ENCODE measurements around the gene ABTB2. TPM values are rescaled to one million over a fixed set of nuclear protein-coding genes. Genes with fewer than 3 reads are reported as not detected.

The ABTB2 gene
- total and polyA plus RNA-seq, 9 of the 15 experiments (the other 6 are each of a cell fraction or from before 2014, with no cell fraction given) = 0.03 to 0.18 (median 0.12) TPM; not detected in 2

GRCh38 chr11:34268906-34269430 is 88.8 kb downstream of the ABTB2 start:
- no peak overlapping the region; a peak in 1 of 4 replicates for H3K9ac ChIP-seq (ENCODE audit: insufficient read depth in 1 of 2, low read depth in 2 of 2, low read length in 2 of 2)
- intact Hi-C loops (cut with micrococcal nuclease) = no loop called here
- H3K27ac ChIP-seq (ENCODE audit: extremely low read depth, low read depth, low read length) = no peak overlapping the region
- H3K79me2 ChIP-seq (ENCODE audit: control insufficient read depth, insufficient read depth, low read length) = no peaks in the 10 kb centered on the region
- 0% methylated on average over 6 of the region's 6 CpGs for WGBS (ENCODE audit: insufficient coverage, low coverage, missing lambda C conversion rate)
- no peaks in the 10 kb centered on the region for H3K9me1 ChIP-seq (ENCODE audit: control insufficient read depth, insufficient read depth, low read length)
- TF ChIP-seq GATA2 (CRISPR knock-in tag; IDR thresholded peaks at IDR 0.05) (no peak), SMAD4 (CRISPR knock-in tag; conservative IDR thresholded peaks at IDR 0.05) (no peak), SRF (CRISPR knock-in tag; IDR thresholded peaks at IDR 0.05) (no peak), CTCF (IDR thresholded peaks at IDR 0.05 in 2 of 3, conservative IDR thresholded peaks at IDR 0.05 in 1 of 3; ENCODE audit: insufficient read depth in 2 of 3, low read depth in 1 of 3, low read length in 3 of 3) (no peak), NEUROD1 (IDR thresholded peaks at IDR 0.05; ENCODE audit: borderline replicate concordance, low read depth, low read length, partially characterized antibody) (no peak), ETV6 (IDR thresholded peaks at IDR 0.05; ENCODE audit: borderline replicate concordance in 1 of 2, low read depth in 2 of 2, low read length in 1 of 2) (no peak), ETV6 (CRISPR knock-in tag; IDR thresholded peaks at IDR 0.05; ENCODE audit: borderline replicate concordance) (no peak), NR2F6 (CRISPR knock-in tag; IDR thresholded peaks at IDR 0.05) (no peak)
- TF ChIP-seq, protein P1, sequence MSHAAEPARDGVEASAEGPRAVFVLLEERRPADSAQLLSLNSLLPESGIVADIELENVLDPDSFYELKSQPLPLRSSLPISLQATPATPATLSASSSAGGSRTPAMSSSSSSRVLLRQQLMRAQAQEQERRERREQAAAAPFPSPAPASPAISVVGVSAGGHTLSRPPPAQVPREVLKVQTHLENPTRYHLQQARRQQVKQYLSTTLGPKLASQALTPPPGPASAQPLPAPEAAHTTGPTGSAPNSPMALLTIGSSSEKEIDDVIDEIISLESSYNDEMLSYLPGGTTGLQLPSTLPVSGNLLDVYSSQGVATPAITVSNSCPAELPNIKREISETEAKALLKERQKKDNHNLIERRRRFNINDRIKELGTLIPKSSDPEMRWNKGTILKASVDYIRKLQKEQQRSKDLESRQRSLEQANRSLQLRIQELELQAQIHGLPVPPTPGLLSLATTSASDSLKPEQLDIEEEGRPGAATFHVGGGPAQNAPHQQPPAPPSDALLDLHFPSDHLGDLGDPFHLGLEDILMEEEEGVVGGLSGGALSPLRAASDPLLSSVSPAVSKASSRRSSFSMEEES (CRISPR knock-in tag; IDR thresholded peaks at IDR 0.05) = no peak
- TF ChIP-seq, protein P2, sequence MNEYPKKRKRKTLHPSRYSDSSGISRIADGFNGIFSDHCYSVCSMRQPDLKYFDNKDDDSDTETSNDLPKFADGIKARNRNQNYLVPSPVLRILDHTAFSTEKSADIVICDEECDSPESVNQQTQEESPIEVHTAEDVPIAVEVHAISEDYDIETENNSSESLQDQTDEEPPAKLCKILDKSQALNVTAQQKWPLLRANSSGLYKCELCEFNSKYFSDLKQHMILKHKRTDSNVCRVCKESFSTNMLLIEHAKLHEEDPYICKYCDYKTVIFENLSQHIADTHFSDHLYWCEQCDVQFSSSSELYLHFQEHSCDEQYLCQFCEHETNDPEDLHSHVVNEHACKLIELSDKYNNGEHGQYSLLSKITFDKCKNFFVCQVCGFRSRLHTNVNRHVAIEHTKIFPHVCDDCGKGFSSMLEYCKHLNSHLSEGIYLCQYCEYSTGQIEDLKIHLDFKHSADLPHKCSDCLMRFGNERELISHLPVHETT (CRISPR knock-in tag; conservative IDR thresholded peaks at IDR 0.05 in 1 of 2, IDR thresholded peaks at IDR 0.05 in 1 of 2) = no peak
- H3K4me3 ChIP-seq = no peak overlapping the region
- BruUV-seq (replicated peaks) = no TSS peak
- ATAC-seq = no peak
- H3K4me2 ChIP-seq (ENCODE audit: insufficient read depth, low read length) = no peak overlapping the region
- H3K27me3 ChIP-seq (ENCODE audit: control insufficient read depth in 2 of 2, insufficient read depth in 2 of 2, low read length in 2 of 2) = peaks cover 26 to 61% of the 10 kb centered on the region in 2 experiments
- no peaks in the 10 kb centered on the region for H3K36me3 ChIP-seq (ENCODE audit: control insufficient read depth, insufficient read depth, low read length)
- ChIA-PET POLR2A (no interaction called here), CTCF (ENCODE audit: low intra/inter-chr PET ratio) (no interaction called here)
- H3K4me1 ChIP-seq (replicated peaks in 1 of 2; ENCODE audit: control insufficient read depth in 2 of 2, insufficient read depth in 2 of 2, low read length in 2 of 2) = peaks cover 0 to 4% of the 10 kb centered on the region in 2 experiments; a peak in 2 of 5 replicates
- no peak for DNase-seq (ENCODE audit: extremely low read depth in 1 of 4, low spot score in 3 of 4)
- no peaks in the 10 kb centered on the region for H3K9me3 ChIP-seq (replicated peaks; ENCODE audit: control insufficient read depth, insufficient read depth, low read depth, low read length)
- no peak overlapping the region for H2AFZ ChIP-seq (ENCODE audit: low read depth, low read length)
- FAIRE-seq = no peak
- H4K20me1 ChIP-seq (replicated peaks; ENCODE audit: control insufficient read depth, insufficient read depth, low read length) = 0 out of 2 replicates have a peak, but pooled peaks cover 7% of the 10 kb centered on the region
- in situ Hi-C loops (cut with MboI) = no loop called here

Measured in K562 (cell line).